GM21360 (cell line): ENCODE measurements around the gene UBE3D.
A peak's percentile ranks its signal among the peaks of the same experiment; 100 is the strongest.

Source experiments
- ATAC-seq: cut with Tn5 transposase; IDR thresholded peaks from one replicate; pipeline ENCODE4 v1.9.1; 2021; ENCODE audit warnings: mild to moderate bottlenecking, moderate library complexity; ENCODE audit not compliant: unreplicated experiment

The UBE3D gene, protein sequence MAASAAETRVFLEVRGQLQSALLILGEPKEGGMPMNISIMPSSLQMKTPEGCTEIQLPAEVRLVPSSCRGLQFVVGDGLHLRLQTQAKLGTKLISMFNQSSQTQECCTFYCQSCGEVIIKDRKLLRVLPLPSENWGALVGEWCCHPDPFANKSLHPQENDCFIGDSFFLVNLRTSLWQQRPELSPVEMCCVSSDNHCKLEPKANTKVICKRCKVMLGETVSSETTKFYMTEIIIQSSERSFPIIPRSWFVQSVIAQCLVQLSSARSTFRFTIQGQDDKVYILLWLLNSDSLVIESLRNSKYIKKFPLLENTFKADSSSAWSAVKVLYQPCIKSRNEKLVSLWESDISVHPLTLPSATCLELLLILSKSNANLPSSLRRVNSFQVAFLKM

DNA sequence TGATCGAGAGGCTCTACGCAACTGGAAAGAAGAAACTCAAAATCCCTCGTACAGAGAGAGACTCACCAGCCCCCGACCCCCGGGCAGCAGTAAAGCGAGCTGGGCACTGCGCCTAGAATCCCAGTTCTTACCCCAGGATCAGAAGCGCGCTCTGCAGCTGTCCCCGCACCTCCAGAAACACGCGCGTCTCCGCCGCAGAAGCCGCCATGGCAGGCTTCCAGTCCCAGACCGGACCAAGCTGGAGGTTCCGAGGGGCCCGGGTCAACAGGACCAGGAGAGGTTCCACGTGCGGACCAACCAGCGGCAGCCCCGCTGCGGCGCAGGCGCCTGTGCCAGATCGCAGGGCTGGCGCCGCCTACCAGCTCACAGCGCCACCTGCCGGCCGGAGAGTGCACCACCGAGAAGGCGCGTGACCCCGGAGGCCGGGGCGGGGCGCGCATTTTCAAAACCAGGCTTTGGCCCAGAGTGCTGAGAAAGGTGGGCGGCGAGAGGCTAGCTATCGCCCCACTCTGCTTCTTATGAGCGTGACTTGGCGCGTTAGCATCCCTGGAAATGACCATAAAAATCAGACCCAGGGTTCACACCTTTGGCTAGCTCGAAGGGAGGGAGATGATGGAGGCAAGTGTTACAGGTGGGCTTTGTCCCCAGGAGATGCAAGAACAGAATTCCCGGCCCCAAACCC lies at the start of gene UBE3D:
Gene UBE3D, minus strand, starts transcription at position 331 of the 682 bp plus-strand sequence. Its CDS starts 123 bp downstream, at position 208.
- peak; percentile 63 for ATAC-seq

DNA sequence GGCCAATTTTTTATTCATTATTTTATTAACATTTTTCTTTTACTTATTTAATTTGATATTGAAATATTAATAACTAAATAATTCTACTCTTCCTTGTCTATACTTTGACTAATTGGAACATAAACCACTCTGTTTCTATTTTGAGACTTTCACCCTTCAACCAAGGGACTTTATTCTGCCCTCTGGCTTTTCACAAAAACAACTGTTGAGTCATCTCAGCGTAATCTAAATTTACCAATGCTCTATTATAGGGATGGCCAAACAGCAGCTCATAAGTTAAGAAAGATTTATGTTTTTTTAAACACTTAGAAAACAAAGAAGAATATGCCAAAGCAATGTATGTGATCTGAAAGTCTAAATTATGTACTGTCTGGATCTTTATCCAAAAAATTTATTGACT lies 48.5 kb upstream of the UBE3D start:
- ATAC-seq: no peak

DNA sequence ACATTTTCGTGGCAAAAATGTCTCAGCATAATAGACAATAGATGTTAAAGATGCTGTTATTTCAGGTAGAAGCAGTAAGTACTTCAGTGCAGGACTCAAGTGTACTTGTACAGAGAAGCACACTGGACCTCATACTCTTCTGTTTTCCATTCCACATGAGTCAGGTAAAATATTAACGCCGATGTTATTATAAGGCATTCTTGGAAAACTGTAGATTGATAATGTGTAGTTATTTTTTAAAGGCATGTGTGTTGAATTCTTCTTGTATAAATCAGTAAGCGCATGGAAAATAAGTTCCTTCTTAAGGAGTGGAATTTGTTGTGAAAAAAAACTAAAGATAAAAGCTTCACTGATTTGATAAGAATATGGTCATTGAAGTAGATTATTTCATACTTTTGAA lies 47.6 kb upstream of the UBE3D start:
- no peak for ATAC-seq

DNA sequence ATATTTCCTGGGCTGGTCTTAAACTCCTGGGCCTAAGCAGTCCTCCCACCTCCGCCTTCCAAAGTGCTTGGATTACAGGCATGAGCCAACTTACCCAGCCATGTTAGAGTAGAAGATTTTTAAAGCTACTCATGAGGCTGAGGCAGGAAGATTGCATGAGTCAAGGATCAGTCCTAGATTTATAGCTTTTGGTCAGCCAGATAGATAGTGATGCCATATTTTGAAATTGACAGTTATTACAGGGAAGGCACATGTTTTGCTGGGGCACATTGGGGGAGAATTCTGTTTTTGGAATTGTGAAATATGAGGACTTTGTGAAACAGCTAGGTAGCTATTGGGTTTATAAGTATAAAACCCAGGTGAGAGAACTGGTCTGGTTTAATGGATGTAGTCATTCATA lies 42.7 kb upstream of the UBE3D start:
- no peak for ATAC-seq

DNA sequence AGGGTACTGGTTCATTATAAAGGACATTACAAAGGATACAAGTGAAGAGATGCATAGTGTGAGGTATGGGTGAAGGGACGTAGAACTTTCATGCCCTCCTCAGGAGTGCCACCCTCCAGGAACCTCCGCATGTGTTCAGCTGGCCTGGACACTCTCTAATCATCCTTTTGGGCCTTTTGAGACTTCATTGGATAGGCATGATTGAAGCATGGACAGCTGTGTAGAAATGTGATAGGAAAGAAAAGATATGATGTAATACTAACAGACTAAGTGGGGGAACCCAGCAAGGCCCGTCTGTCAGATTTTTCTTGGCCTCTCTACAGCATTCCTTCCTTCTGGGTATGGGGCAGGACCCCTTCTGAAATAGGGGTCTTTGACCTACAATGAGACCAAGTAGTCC lies 32.9 kb upstream of the UBE3D start:
- ATAC-seq: no peak

DNA sequence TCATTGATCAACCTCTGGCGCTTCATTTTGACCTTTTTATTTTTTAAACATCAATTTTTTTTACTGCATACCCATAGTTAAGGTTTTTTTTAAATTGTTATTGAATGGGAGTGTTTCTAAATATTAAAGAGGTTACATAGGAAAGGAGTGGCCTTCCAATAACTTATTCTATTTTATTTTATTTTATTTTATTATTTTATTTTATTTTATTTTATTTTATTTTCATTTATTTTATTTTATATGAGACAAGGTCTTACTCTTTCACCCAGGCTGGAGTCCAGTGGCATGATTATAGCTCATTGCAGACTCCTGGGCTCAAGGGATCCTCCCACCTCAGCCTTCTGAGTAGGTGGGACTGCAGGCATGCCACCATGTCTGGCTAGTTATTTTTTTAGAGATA lies 32.0 kb upstream of the UBE3D start:
- no peak for ATAC-seq

DNA sequence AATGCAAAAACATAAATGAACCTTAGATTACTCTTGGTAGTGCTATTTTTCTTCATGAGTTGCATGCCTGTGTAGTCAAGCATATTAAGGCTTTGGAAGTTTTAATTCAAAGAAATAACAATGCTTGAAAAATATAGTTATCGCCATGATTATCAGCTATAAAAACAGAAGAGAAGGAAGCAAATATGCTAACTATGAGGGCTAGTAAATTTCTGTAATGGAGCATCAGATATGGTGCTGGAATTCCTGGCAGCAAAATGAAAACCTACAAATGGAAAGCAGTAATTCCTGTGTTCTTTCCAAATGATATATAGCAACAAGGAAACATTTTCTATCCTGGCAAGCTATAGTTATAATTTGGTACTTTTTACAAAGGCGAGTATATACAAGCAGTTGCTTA lies 31.6 kb upstream of the UBE3D start:
- ATAC-seq: no peak

DNA sequence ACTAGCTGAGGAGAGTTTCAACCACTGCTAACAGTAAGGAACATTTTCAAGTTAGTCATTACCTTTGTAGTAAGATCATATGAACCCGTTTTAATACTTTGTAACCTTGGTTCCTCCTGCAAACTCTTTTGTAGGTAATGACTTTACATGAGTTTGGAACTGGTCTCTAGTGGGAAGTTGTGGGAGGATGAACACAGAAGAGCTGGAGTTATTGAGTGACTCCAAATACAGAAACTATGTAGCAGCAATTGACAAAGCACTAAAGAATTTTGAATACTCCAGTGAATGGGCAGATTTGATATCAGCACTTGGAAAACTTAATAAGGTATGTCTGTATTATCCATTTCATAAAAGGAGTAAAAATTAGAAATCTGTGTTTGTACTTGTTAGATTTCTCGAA lies 31.1 kb upstream of the UBE3D start:
- ATAC-seq: no peak

DNA sequence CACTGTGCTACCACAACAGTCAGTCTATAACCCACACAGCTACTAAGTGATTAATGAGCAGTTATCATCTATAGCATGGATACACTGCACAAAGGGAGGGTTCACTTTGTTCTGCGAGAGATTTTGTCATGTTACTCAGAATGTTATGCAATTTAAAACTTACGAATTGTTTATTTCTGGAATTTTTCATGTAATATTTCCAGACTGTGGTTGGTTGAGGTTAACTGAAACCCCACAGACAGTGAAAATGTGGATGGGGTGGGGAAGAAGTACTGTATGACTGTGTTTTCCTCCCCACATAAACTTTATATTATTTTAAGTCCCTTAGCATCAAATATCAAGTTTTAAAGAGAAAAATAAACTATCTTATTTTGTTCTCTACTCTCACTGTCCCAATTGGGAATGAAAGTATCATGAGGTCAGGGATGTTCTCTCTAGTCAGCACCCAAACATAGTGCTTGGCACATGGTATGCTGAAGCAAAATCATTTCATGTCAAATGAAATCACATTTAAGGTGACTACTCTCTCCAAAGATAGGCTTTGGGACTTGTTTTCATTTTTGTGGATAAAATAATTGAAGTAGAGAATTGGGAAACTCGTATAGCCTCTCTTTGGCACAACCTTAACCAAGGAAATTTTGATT lies 27.2 kb upstream of the UBE3D start:
- ATAC-seq: no peak

DNA sequence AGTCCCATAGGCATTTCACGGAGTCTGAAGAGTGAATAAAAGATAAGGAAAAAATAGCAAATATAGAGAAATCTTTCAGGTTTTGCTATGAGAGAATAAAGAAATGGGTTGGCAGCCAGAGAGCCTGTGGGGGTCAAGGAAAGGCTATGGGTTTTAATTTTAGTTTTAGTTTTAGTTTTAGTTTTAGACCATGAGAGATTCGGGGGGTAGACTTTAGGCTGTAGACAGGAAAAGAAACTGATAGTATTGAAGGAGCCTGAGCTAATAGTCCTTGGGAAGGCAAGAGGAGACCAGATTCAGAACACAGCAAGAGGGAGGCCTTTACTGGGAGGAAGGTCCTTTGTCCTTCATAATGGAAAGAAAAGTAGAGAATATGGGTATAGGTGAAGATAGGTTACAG lies 21.1 kb upstream of the UBE3D start:
- ATAC-seq: peak; percentile 96

DNA sequence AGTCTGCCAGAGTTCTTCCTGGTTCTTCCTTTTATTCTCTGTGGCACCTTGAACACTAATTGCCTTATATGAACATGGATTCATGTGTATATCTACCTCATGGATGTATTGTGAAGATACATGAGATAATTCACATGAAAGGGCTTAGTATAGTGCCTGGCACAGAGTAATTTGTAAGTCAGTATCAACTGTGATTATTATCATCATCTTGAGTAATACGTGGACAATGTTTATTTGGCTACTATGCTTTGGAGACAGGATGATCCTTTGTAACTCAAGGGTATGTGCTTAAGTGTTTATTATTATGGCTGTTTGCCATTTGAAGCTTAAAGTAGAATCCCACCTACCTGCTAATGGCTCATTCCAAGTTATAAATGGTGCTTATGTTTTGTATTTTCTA lies 17.8 kb upstream of the UBE3D start:
- no peak for ATAC-seq

DNA sequence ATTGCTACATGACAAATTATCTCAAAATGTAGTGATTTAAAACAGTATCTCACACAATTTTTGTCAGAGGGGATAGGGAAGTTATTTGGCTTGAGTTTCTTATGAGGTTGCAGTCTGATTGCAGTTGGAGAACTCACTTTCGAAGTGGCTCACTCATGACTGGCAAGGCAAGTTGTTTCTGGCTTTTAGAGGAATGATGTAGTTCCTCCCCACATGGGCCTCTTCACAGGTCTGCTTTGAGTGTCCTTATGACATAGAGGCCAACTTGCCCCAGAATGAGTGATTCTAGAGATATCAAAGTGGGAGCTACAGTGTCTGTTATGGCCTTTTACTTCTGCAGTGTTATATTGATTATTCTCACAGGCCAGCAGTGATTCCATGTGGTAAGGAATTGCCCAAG lies 8.0 kb upstream of the UBE3D start:
- no peak for ATAC-seq

DNA sequence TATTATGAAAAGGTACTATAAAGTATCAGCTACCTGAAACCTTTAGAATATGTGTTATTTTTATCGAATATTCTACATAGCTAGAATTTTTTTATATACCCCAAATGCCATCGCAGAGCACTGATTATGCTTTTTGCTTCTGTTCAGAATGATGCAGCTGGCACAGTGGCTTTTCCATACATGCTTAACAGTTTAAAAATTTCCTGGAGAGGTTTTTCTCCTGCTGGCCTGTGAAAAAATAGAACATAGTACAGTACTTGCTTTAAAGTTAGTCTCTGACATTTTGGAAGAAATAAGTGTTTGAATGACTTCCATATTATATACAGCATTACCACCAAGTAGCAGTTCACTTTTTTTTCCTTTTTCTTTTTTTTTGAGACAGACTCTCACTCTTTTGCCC lies 7.1 kb upstream of the UBE3D start:
- ATAC-seq: no peak

DNA sequence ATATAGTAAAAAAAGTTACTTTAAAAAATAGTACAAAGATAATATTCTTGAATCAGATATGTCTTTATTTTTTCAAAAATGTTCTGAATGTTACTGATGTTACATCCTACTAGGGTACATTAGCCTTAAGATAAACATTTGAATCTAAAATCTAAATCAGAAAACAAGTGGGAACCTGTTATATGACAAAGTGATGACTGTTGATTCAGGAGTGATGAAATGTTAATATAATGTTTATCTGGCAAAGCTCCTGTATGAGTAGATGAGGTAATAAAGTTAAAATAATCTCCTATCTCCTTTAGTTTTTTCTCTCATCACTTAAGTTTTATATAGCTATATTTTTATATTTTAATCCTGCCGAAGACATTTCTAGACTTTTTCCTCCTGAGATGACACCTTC lies 6.1 kb upstream of the UBE3D start:
- ATAC-seq: no peak

DNA sequence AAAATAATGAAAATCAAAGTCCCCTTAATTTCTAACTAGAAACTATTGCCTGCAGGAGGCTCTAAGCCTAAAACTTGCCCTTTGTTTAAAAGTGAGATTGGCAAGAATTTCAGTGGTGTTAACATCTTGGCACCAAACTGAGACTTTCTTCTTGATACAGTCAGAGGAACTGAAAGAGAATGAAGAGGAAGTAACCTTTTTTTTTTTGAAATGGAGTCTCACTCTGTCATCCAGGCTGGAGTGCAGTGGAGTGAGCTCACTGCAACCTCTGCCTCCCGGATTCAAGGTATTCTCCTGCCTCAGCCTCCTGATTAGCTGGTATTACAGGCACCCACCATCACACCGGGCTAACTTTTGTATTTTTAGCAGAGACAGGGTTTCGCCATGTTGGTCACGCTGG lies 5.4 kb upstream of the UBE3D start:
- peak; percentile 53 for ATAC-seq

DNA sequence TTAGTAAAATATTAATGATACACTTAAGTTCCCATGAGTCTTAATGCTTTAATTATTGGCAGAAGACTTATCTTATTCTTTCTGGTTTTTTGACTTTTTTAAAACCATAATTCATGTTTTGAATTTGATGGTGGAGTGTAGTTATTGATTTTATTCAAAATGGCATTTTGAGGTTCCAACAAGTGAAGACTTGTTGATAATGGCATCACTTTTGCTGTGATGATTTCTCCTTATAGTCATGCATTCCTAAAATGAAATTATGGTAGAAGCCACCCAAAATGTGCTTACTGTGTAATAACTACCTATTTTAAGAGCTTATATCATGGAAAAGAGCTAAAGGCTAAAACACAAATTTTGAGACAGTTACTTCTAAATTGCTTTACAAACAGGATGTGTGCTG lies 4.0 kb upstream of the UBE3D start:
- no peak for ATAC-seq

DNA sequence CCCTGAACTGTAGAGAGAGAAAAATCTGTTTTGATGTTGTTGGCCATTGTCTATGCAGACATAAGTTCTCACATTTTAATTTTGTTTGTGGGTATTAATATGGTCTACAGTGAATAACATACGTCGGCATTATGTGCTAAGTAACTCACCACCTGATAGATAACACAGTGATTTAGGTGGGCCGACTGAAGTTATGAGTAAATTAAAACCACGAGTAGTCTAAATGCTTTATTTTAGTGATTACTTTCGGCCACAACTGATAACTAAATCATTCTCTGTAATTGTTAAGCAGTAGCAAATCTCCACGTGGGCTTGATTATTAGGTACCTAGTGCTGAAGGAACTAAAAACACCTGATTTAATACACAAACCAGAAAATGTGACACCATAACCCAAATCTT lies 3.0 kb upstream of the UBE3D start:
- ATAC-seq: no peak

DNA sequence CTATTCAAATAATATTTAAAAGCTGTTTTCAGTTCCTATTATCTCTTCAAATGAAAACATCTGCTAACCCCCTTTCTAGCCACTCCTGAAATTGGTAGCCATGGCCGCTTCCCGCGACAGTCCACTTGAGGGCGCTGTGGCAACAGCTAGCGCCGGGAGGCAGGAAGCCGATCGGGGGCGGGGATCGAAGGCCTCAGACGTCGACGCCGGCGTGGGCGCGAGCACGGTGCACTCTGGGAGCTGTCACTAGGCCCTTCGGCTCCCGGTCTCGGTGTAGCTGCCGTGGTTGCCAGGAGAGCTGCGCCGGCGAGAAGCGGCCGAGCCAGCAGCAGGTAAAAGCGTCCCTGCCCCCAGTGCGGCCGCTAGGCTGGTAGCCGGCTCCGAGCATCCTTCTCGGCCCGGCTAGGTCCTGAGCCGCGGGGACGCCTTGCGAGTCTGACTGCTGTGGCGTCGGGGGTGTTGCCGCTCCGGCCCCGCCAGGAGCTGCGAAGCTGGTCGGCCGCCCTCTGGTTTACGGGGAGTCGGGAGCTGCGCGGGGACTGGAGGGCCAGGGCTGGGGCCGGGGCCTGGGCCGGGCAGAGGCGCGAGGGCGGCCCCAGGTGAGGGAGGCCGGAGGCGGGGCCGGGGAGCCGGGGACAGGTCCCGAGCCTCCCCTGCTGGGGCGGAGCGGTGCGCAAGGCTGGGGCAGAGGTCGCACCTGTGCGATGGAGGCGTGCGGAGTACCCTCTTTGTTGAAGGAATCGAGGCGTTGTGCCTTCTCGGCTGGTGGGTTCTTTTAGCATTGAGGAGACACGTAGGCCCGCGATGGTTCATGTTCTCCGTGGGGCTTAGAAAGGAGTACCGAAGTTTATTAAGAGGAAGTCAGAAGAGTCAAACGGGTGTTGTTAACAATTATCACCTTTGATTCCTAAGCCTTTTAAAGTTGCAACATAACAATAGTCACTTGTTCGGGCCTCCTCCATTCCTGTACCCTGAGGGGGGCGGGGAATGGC lies 2.1 kb upstream of the UBE3D start, which contains the start of gene DOP1A:
Gene DOP1A, plus strand, starts transcription at position 224 of the 992 bp plus-strand sequence. CDS start 29,307 bp downstream, outside the sequence.
- ATAC-seq: peak; percentile 78

DNA sequence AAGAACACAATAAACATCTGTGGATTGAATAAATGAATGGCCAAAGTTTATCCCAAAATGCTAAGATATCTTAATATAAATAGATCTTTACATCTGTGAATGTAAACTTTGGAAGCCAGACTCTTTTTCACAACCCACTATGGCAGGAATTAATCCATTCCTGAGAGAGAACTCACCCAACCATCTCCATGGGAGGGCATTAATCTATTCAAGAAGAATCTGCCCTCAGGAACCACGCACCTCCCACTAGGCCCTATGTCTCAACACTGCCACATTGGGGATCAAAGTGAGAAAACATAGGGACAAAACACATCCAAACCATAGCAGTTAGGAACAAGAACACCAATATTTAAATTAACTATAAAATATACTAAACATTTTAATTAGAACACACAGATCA lies 3.4 kb downstream of the UBE3D start:
- ATAC-seq: no peak

DNA sequence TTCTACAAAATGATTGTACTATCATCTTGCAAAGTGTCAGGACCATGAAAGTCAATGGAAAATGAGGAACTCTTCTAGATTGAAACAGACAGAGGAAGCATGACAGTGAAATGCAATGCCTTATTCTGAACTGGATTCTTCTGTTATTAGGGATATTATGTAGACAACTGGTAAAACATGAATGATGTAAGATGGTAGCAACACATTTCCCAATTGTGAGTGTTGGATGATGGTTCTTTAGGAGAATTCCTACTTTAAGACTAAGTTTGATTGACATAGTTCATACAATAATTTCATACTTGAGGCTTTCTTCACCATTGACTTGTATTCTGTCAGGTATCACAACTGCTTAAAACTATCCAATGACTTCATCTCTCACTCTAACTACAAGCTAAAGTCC lies 4.5 kb downstream of the UBE3D start:
- ATAC-seq: no peak
